HCT116 (cell line): ENCODE measurements around the gene ENOPH1. TPM values are rescaled to one million over a fixed set of nuclear protein-coding genes. Genes with fewer than 3 reads are reported as not detected.

Source experiments
- ATAC-seq: fragments of 200-7000 bp; cut with Tn5 transposase; 2 replicates; pipeline ENCODE4 v1.9.1; 2020; ENCODE audit warnings: mild to moderate bottlenecking, moderate library complexity
- BruUV-seq: library from RNA; stranded (reverse); fragments of 400-500 nt; replicated peaks from 2 replicates; lab custom pipeline; 2021; lab: Mats Ljungman, UMichigan
- CTCF ChIA-PET: fragments of 300-600 bp; sonication (Branson Sonifier 250); formaldehyde crosslinking; loops from one replicate; lab custom pipeline; 2021; ENCODE audit warnings: antibody characterized with exemption; lab: Charles Lee
- POLR2A ChIA-PET: fragments of 300-600, 350-600 bp; sonication (Branson Sonifier 250); formaldehyde crosslinking; loops from one replicate; lab custom pipeline; 2021; ENCODE audit warnings: antibody characterized with exemption; lab: Charles Lee
- RAD21 ChIA-PET, 2 experiments: fragments of 300-600 bp; sonication (Branson Sonifier 250); formaldehyde crosslinking; loops; one replicate each; lab custom pipeline; 2023; ENCODE audit warnings: low total read pairs in 2 of 2; ENCODE audit not compliant: uncharacterized antibody in 2 of 2, unreplicated experiment in 2 of 2, low non-redundant PET in 1 of 2; lab: Charles Lee
- DNase-seq: peaks from one replicate; pipeline ENCODE4 v3.0.0-alpha.2; 2010; ENCODE audit warnings: low read depth, low spot score
- H2AFZ ChIP-seq: fragments of 200-600 bp; shearing (Covaris generic), sonication (generic); 2 replicates; pipeline ENCODE4 v1.6.1; 2017; ENCODE audit warnings: low read depth, mixed run types, mixed read lengths, antibody characterized with exemption, low read length; ENCODE audit not compliant: poor library complexity, severe bottlenecking
- H3K27ac ChIP-seq: 2 replicates; pipeline ENCODE4 v1.5.1; 2012; ENCODE audit warnings: low read depth, low read length
- H3K27me3 ChIP-seq: fragments of 200-600 bp; sonication (generic); 2 replicates; pipeline ENCODE4 v1.6.1; 2016; ENCODE audit warnings: mixed run types, low read length, mixed read lengths; ENCODE audit not compliant: insufficient read depth
- H3K36me3 ChIP-seq, 2 experiments: fragments of 200-500 bp in 1 of 2; fragments of 200-600 bp in 1 of 2; sonication (Bioruptor generic) in 1 of 2; sonication (generic) in 1 of 2; 2 replicates each; pipeline versions ENCODE4 v1.5.1 to v1.6.1; 2014 to 2016; ENCODE audit warnings: low read length in 2 of 2, inconsistent platforms in 1 of 2, mixed read lengths in 1 of 2, mixed run types in 1 of 2; ENCODE audit not compliant: insufficient read depth in 2 of 2, control insufficient read depth in 1 of 2
- H3K4me1 ChIP-seq, 2 experiments: fragments of 200-600 bp in 1 of 2; sonication (generic) in 1 of 2; 2 replicates each; pipeline versions ENCODE4 v1.5.1 to v1.6.1; 2012 to 2017; ENCODE audit warnings: low read length in 2 of 2, inconsistent platforms in 1 of 2, mild to moderate bottlenecking in 1 of 2, mixed read lengths in 1 of 2, mixed run types in 1 of 2, moderate library complexity in 1 of 2; ENCODE audit not compliant: insufficient read depth in 2 of 2, control insufficient read depth in 1 of 2
- H3K4me2 ChIP-seq: fragments of 200-600 bp; sonication (generic); 2 replicates; pipeline ENCODE4 v1.6.1; 2017; ENCODE audit warnings: mixed run types, low read length, mixed read lengths
- H3K4me3 ChIP-seq, 2 experiments: fragments of 200-600 bp in 1 of 2; sonication (generic) in 1 of 2; replicated peaks in 1 of 2; 2 replicates each; pipeline ENCODE4 v1.5.1; 2011 to 2016; ENCODE audit warnings: low read length in 2 of 2, control low read depth in 1 of 2, low read depth in 1 of 2, mild to moderate bottlenecking in 1 of 2, mixed read lengths in 1 of 2, mixed run types in 1 of 2
- H3K79me2 ChIP-seq: fragments of 200-600 bp; sonication (generic); 2 replicates; pipeline ENCODE4 v1.6.1; 2017; ENCODE audit warnings: mild to moderate bottlenecking, mixed run types, low read length, moderate library complexity, mixed read lengths; ENCODE audit not compliant: insufficient read depth
- H3K9ac ChIP-seq: fragments of 200-600 bp; sonication (generic); 2 replicates; pipeline ENCODE4 v1.6.1; 2016; ENCODE audit warnings: low read length, mixed read lengths
- H3K9me2 ChIP-seq: fragments of 200-600 bp; sonication (generic), shearing (Covaris generic); 2 replicates; pipeline ENCODE4 v1.6.1; 2017; ENCODE audit warnings: mixed run types, mild to moderate bottlenecking, moderate library complexity; ENCODE audit not compliant: insufficient read depth
- H3K9me3 ChIP-seq, 2 experiments: fragments of 200-500 bp in 1 of 2; fragments of 200-600 bp in 1 of 2; sonication (Bioruptor generic) in 1 of 2; sonication (generic) in 1 of 2; 2 replicates each; pipeline ENCODE4 v1.6.1; 2014 to 2017; ENCODE audit warnings: low read length in 2 of 2, mixed read lengths in 2 of 2, inconsistent platforms in 1 of 2, low read depth in 1 of 2, mild to moderate bottlenecking in 1 of 2, mixed run types in 1 of 2, moderate library complexity in 1 of 2; ENCODE audit not compliant: control insufficient read depth in 1 of 2, insufficient read depth in 1 of 2
- H4K20me1 ChIP-seq: fragments of 200-600 bp; sonication (generic), shearing (Covaris generic); 2 replicates; pipeline ENCODE4 v1.6.1; 2017; ENCODE audit warnings: mixed run types, mild to moderate bottlenecking, moderate library complexity; ENCODE audit not compliant: insufficient read depth
- CBX3 ChIP-seq: IDR thresholded peaks from 2 replicates; pipeline ENCODE4 v1.6.1; 2012; ENCODE audit warnings: low read depth
- CTCF ChIP-seq, 3 experiments: fragments of 200-600 bp in 1 of 3; sonication (generic) in 1 of 3; IDR thresholded peaks in 2 of 3; conservative IDR thresholded peaks in 1 of 3; 2 replicates each; pipeline ENCODE4 v1.5.1; 2012 to 2017; ENCODE audit warnings: low read depth in 2 of 3, low read length in 2 of 3, antibody characterized with exemption in 1 of 3, borderline replicate concordance in 1 of 3, control low read depth in 1 of 3, mild to moderate bottlenecking in 1 of 3, mixed read lengths in 1 of 3, mixed run types in 1 of 3, moderate library complexity in 1 of 3; ENCODE audit not compliant: insufficient read depth in 1 of 3
- EGR1 ChIP-seq: IDR thresholded peaks from 2 replicates; pipeline ENCODE4 v1.6.1; 2012; ENCODE audit warnings: low read depth
- ELF1 ChIP-seq: IDR thresholded peaks from 2 replicates; pipeline ENCODE4 v1.6.1; 2012; ENCODE audit warnings: low read depth, borderline replicate concordance
- EZH2 ChIP-seq: fragments of 200-600 bp; sonication (generic); IDR thresholded peaks from 2 replicates; pipeline ENCODE4 v1.6.1; 2017; ENCODE audit warnings: antibody characterized with exemption, mixed run types
- EZH2phosphoT487 ChIP-seq: fragments of 200-600 bp; IDR thresholded peaks from 2 replicates; pipeline ENCODE4 v1.6.1; 2018; ENCODE audit warnings: antibody characterized with exemption, borderline replicate concordance
- JUND ChIP-seq: IDR thresholded peaks from 2 replicates; pipeline ENCODE4 v1.6.1; 2012
- POLR2A ChIP-seq: IDR thresholded peaks from 2 replicates; pipeline ENCODE4 v1.7.0; 2011; ENCODE audit warnings: borderline replicate concordance; ENCODE audit not compliant: insufficient read depth, insufficient read length; ENCODE audit errors: extremely low read depth
- POLR2AphosphoS5 ChIP-seq: IDR thresholded peaks from 2 replicates; pipeline ENCODE4 v1.6.1; 2011; ENCODE audit warnings: mild to moderate bottlenecking, low read depth, low read length, moderate library complexity
- REST ChIP-seq: IDR thresholded peaks from 2 replicates; pipeline ENCODE4 v1.6.1; 2012; ENCODE audit warnings: low read depth
- SIN3A ChIP-seq: IDR thresholded peaks from 2 replicates; pipeline ENCODE4 v1.6.1; 2012; ENCODE audit warnings: low read depth
- SP1 ChIP-seq: IDR thresholded peaks from 2 replicates; pipeline ENCODE4 v1.6.1; 2012; ENCODE audit warnings: low read depth
- TCF7L2 ChIP-seq: IDR thresholded peaks from 2 replicates; pipeline ENCODE4 v1.7.0; 2011; ENCODE audit warnings: borderline replicate concordance, inconsistent platforms; ENCODE audit not compliant: insufficient read depth, insufficient read length; ENCODE audit errors: extremely low read depth
- YY1 ChIP-seq: IDR thresholded peaks from 2 replicates; pipeline ENCODE4 v1.6.1; 2011; ENCODE audit warnings: low read length, low read depth, moderate library complexity, mild to moderate bottlenecking; ENCODE audit not compliant: insufficient replicate concordance; ENCODE audit errors: extremely low read depth
- ZBTB33 ChIP-seq: IDR thresholded peaks from 2 replicates; pipeline ENCODE4 v1.6.1; 2011; ENCODE audit warnings: mild to moderate bottlenecking, low read length, moderate library complexity; ENCODE audit not compliant: insufficient replicate concordance; ENCODE audit errors: extremely low read depth
- ZFX ChIP-seq: fragments of 450-650 bp; IDR thresholded peaks from 2 replicates; pipeline ENCODE4 v1.6.1; 2017
- ZNF274 ChIP-seq: fragments of 200-500 bp; sonication (Bioruptor generic); IDR thresholded peaks from 2 replicates; pipeline ENCODE4 v1.6.1; 2014; ENCODE audit warnings: mild to moderate bottlenecking, low read depth, low read length, inconsistent platforms
- intact Hi-C: fragments of 100-400 bp; cut with micrococcal nuclease; formaldehyde crosslinking; loops from 2 replicates; pipeline ENCODE4 v1.10.0; 2022
- total RNA-seq: library from RNA; stranded (reverse); gene quantifications from one replicate; pipeline ENCODE4 v1.2.1, GENCODE V29; 2021; ENCODE audit not compliant: unreplicated experiment
- TF ChIP-seq, protein P1 (sequence below): IDR thresholded peaks from 2 replicates; pipeline ENCODE4 v1.6.1; 2012

ENOPH1 gene
- total RNA-seq, 1 experiment from 2014 or later = 53.4 TPM

- TF ChIP-seq EZH2 (no peak), ELF1 (no peak), ZNF274 (no peak), CBX3 (no peak), SP1 (no peak), YY1 (no peak), POLR2A (no peak), EZH2phosphoT487 (no peak), JUND (no peak), TCF7L2 (no peak), ZFX (no peak)
- TF ChIP-seq, protein P1, sequence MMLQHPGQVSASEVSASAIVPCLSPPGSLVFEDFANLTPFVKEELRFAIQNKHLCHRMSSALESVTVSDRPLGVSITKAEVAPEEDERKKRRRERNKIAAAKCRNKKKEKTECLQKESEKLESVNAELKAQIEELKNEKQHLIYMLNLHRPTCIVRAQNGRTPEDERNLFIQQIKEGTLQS = no peak
Measured at GRCh38 chr4:82508011-82508410, 77.6 kb downstream of the ENOPH1 start (continued).

DNA sequence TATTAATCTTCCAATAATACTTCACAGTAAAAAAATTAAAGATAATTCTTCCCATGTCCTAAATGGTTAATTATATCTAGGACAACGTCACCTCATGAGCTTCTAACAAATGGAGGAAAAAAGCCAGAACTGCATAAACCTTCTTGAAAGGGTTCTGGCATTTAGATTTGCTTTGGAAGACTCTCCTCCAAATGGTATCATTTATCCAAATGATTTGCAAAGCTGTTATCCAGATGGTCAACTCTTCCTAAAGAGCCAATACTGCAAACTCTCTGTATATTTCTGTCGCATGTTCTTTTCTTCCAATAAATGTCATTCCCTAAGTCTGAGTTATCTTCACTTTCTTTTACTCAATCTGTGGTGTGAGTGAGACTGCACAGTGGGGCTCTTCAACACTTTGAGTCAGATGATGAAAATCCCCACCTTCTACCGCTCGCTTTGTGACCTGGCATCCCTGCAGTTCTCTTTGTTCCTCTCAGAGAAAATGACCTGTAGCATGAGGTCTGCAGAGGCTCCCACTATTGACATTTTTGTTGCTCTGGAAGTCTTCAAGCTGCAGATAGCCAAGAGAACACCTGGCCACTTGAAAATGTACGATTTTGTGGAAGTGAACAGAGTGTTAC is 78.5 kb downstream of the ENOPH1 start:
- no TSS peak for BruUV-seq
- ChIA-PET CTCF (no interaction called here), POLR2A (no interaction called here)

More for the DNA sequence above, 78.5 kb downstream of the ENOPH1 start:
- Histone ChIP-seq H3K79me2 (no peaks in the 10 kb centered on the region), H3K9ac (no peak overlapping the region), H4K20me1 (no peaks in the 10 kb centered on the region), H3K4me2 (no peak overlapping the region), H3K4me3 (no peak overlapping the region), H3K9me2 (no peaks in the 10 kb centered on the region), H3K27me3 (peaks cover 23% of the 10 kb centered on the region), H3K27ac (no peak overlapping the region), H2AFZ (no peak overlapping the region), H3K9me3 (no peaks in the 10 kb centered on the region), H3K36me3 (no peaks in the 10 kb centered on the region), H3K4me1 (no peaks in the 10 kb centered on the region)
- DNase-seq = no peak
- RAD21 ChIA-PET = no interaction called here
- ATAC-seq = no peak
- intact Hi-C loops = no loop called here
- TF ChIP-seq SP1 (no peak), POLR2AphosphoS5 (no peak), ZBTB33 (no peak), TCF7L2 (no peak), SIN3A (no peak), REST (no peak), EGR1 (no peak), CTCF (IDR thresholded peaks at IDR 0.05 in 2 of 3, conservative IDR thresholded peaks at IDR 0.05 in 1 of 3; ENCODE audit: borderline replicate concordance in 1 of 3, insufficient read depth in 1 of 3, low read depth in 2 of 3, low read length in 2 of 3) (no peak), ELF1 (no peak)
- TF ChIP-seq, all 23 proteins: peak for 0
